Activated CD4-positive, alpha-beta T cell treated with anti-CD3 and anti-CD28 coated beads for 48 hours (primary cell): Measurements from ENCODE around the gene MLST8.
"Not testable (repeated sequence)": the region's sequence is repeated elsewhere in the genome, so short reads cannot be mapped to it uniquely, and the experiment has no call there.

Experiments
- DNase-seq: peaks from one replicate; pipeline ENCODE4 v3.0.0-alpha.2; 2020

Gene MLST8

DNA sequence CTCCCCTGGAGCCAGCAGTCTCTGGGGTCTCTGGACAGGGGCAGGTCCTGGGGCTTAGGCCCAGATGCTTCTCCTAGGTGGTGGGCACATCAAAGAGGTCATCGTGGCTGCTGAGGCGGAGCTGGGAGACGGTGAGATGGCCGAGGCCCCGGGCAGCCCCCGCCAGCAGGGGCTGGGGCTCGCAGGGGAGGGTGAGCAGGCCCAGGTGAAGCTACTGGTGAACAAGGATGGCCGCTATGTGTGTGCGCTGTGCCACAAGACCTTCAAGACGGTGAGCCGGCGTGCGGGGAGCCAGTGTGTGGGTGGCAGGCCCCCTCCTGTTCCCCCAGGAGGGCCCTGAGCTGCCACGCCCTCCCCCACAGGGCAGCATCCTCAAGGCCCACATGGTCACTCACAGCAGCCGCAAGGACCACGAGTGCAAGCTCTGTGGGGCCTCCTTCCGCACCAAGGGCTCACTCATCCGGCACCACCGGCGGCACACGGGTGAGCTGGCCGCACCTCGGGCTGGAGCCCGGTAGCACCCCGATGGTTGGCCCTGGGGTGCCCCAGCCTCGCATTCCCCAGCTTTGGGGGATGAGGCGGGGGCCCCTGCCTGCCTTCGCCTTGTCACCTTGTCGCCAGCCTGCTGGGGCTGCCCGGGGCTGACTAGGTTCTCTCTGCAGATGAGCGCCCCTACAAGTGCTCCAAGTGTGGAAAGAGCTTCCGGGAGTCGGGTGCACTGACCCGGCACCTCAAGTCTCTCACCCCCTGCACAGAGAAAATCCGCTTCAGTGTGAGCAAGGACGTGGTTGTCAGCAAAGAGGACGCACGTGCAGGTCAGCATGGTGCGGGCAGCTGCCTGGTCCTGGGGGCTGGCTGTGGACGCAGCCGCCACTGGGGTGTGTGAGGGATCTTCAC, 27.1 kb downstream of the MLST8 start:
- no peak for DNase-seq

DNA sequence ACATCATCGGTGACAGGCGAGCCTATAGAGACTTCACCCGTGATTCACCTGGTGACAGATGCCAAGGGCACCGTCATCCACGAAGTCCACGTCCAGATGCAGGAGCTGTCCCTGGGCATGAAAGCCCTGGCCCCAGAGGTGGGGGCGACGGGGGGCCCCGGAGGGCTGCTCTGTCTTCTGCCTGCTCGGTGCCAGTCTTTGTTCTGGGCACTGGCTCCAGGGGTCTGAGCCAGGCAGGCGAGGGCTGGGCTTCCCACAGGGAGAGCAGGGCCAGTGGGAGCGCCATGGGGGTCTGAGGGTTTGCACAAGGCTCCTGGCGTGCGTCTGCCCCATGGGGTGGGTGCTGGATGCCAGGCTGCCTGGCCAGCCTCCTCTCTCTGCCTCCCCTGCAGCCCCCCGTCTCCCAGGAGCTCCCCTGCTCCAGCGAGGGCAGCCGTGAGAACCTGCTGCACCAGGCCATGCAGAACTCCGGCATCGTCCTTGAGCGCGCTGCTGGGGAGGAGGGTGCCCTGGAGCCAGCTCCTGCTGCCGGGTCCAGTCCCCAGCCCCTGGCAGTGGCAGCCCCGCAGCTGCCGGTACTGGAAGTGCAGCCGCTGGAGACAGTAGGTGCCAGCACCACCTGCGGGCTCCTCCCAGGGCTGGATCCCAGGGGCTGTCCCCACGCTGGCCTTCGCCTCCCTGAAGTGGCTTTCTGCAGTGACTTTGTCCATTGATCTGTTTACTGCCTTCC, 28.0 kb downstream of the MLST8 start:
- DNase-seq: no peak

DNA sequence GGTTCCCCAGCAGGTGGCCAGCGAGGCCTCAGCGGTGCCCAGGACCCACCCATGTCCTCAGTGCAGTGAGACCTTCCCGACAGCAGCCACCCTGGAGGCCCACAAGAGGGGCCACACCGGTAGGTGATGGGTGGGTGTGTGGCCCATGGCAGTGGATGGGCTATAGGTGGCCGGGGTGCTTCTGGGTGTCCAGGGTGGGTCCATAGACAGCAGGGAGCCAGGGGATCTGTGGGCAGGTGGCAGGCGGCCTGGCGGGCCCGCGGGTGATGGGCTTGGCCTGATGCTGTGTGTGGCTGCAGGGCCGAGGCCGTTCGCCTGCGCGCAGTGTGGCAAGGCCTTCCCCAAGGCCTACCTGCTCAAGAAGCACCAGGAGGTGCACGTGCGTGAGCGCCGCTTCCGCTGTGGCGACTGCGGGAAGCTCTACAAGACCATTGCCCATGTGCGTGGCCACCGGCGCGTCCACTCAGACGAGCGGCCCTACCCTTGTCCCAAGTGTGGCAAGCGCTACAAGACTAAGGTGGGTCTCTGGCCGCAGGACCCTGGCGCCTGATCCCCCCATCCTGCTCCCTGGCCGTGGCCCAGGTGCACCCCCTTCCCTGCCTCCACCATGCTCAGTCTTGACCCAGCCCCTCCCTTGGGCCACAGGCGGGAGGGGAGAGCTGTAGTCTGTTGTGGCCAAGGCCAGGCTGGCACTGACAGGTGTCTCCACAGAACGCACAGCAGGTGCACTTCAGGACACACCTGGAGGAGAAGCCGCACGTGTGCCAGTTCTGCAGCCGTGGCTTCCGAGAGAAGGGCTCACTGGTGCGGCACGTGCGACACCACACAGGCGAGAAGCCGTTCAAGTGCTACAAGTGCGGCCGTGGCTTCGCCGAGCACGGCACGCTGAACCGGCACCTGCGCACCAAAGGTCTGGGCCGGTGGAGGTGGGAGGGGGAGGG, 28.9 kb downstream of the MLST8 start:
- DNase-seq: no peak

DNA sequence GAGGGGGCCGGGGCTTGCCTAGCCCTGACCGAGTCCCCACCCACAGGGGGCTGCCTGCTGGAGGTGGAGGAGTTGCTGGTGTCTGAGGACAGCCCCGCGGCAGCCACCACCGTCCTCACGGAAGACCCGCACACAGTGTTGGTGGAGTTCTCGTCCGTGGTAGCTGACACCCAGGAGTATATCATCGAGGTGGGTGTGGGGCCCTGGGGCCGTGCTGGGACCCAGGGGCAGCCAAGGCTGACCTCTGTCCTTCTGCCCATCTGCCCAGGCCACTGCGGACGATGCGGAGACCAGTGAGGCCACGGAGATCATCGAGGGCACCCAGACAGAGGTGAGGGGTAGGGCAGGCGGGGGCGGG, 29.5 kb downstream of the MLST8 start:
- no peak for DNase-seq

DNA sequence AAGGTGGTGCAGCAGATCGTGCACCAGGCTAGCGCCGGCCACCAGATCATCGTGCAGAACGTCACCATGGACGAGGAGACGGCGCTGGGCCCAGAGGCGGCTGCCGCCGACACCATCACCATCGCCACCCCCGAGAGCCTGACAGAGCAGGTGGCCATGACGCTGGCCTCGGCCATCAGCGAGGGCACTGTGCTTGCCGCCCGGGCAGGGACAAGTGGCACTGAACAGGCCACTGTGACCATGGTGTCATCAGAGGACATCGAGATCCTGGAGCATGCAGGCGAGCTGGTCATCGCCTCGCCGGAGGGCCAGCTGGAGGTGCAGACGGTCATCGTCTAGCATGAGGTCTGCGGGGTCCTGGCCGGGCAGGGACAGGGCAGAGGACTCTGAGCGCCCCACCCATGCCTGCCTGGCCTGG, 30.0 kb downstream of the MLST8 start:
- DNase-seq: no peak

DNA sequence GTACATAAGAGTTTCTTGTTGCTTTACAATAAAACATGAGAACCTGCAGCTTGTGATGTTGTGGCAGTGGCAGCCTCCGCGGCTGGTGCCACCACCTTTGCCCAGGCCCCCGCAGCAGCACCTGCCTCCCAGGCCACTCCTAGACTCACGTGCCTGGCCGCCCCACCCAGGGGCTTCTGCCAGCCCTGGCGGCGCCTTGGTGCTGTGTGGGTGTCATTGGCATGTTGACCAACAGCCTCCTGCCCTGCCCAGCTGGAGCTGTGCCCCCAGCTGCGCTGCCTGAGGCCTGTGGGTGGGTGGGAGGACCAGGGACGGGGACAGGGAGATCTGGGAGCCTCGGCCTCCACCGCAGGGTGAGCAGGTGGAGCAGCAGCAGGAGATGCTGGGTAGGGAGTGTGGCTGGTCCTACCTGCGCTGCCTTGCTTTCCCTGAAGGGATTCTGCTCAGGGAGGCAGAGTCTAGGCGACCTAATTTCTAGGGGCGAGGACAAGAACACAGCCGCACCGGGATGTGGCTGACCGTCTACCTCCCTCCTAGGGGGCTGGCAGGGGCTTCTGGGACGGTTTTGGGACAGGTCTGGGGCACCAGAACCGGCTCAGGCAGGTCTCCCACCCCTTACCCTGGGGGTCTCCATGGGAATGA, 30.6 kb downstream of the MLST8 start:
- DNase-seq: no peak

DNA sequence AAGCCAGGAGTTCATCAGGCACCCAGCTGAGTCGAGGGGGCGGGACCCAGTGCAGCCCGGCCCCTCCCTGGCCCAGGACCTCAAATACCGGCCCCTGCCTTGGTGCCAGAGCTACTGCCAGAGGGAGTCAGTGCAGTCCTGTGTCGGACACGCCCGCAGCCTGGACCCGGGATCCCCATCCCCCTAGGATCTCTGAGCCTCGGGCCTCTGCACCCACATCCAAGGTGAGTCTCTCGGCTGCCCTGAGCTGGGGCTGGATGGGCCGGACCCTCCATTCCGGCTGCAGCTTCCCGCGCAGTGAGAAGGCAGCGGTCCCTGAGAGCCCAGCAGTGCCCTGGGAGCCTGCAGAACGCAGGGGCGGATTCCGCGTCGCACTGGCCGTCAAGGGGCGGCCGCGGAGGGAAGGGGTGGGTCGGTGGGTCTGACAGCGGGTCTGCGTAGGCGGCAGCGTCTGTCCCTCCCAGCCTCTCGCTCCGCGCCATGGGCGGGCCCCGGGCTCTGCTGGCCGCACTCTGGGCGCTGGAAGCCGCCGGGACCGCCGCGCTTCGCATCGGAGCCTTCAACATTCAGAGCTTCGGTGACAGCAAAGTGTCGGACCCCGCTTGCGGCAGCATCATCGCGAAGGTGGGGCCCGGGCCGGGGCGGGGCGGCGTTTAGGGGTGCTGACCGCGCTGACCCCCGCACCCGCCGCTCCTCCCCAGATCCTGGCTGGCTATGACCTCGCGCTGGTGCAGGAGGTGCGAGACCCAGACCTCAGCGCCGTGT, 31.3 kb downstream of the MLST8 start, which contains the start of gene DNASE1L2:
DNASE1L2 (plus strand) TSS at position 108 of the 765 bp plus-strand sequence; CDS start at position 481, 373 bp downstream.
- DNase-seq: no peak

DNA sequence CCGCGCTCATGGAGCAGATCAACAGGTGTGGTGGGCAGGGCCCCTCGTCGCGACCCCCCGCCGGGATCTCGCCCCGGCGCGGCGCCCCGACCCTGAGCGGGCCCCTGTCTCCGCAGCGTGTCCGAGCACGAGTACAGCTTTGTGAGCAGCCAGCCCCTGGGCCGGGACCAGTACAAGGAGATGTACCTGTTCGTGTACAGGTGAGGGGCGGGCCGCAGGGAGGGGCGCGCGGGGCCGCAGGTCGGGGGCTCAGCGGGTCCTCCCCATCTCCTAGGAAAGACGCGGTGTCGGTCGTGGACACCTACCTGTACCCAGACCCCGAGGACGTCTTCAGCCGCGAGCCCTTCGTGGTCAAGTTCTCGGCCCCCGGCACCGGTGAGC, 31.8 kb downstream of the MLST8 start:
- no peak for DNase-seq

DNA sequence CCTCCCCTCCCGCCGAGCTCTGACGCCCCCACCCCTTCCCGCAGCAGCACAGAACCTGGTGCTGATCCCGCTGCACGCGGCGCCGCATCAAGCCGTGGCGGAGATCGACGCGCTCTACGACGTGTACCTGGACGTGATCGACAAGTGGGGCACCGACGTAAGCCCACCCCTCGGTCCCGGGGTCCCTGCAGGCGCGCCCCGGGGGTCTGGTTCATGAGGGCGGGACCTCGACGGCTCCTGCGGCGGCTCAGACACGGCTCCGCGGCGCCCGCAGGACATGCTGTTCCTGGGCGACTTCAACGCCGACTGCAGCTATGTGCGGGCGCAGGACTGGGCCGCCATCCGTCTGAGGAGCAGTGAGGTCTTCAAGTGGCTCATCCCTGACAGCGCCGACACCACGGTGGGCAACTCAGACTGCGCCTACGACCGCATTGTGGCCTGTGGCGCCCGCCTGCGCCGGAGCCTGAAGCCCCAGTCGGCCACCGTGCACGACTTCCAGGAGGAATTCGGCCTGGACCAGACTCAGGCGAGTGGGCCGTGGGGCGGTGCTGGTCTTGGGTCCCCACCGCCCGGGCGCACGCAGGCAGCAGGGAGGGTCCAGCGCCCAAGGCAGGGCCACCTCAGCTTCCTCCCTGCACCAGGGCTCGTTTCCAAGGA, 32.4 kb downstream of the MLST8 start:
- no peak for DNase-seq

DNA sequence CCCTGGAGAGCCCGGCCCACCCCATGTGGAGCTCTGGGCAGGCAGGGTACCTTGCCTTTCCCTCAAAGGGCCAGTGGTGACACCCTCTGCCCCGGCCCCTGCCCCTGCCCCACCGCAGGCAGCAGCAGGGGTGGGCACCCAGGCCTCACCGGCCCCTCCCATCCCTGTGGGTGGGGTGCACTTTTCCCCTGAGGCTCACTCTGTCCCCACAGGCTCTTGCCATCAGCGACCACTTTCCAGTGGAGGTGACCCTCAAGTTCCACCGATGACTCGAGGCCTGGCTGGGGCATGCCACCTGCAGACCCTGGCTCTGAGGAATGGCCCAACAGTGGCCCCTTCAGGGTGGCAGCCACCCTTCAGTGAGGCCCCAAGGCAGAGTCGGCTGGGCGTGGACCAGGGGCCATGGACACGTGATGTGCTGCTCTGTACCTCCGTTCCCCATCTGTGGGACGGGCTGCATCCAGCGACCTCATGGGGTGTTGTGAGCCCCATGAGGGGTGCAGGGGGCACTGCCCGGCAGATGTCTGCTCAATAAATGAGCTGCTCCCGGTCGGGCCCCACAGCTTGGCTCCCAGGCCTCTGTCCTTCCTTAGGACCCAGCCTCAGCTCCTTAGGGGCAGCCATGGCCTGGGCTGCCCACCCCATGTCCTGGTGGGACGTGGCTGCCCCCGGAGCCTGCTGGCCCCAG, 33.0 kb downstream of the MLST8 start:
- DNase-seq: no peak

DNA sequence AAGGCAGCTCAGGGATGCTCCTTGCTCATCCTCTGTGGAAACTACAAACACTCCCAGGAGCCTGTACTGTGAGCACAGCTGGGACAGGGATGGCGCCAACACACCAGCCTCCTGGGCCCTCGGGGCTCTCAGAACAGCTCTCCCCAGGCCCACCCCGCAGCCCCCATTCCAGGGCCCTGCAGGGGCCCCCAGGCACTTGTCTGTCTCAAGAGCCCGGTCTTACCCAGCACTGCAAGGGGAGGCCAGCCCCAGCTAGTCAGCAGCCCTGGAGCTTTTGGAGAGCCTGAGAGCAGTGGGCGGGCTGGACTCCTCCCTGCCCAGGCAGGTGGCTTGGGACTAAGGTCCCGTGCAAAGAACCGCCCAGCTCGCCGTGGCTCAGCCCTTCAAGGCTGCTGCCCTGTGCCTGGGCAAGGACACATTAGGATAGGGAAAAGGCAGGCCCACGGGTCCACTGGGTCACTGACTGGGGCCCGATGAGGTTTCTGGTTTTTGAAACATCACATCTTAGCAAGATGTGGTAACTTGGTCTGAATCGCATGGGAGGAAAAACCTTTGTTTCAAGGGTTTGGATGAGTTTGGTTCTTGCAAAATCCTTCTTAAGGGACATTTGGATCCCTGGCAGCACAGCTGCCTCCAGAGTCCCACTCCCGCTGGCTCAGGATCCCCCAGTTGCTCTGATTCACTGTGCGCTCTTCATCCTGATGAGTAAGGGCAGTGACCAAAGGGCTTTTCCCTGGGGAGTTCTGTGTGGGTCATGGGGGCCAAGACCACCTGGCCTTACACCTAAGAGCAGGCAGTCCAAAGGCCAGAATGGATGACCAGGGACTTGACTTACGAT, 33.8 kb downstream of the MLST8 start:
- DNase-seq: no peak

DNA sequence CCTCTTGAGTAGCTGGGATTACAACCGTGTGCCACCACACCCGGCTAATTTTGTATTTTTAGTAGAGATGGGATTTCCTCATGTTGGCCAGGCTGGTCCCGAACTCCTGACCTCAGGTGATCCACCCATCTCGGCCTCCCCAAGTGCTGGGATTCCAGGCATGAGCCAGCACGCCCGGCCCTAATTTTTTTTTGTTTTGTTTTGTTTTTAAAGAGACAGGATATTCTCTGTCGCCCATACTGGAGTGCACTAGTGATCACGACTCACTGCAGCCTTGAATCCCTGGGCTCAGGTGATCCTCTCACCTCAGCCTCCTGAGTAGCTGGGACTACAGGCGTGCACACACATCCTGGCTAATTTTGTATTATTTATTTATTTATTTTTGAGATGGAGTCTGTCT, 35.1 kb downstream of the MLST8 start:
- DNase-seq: not testable (repeated sequence)

DNA sequence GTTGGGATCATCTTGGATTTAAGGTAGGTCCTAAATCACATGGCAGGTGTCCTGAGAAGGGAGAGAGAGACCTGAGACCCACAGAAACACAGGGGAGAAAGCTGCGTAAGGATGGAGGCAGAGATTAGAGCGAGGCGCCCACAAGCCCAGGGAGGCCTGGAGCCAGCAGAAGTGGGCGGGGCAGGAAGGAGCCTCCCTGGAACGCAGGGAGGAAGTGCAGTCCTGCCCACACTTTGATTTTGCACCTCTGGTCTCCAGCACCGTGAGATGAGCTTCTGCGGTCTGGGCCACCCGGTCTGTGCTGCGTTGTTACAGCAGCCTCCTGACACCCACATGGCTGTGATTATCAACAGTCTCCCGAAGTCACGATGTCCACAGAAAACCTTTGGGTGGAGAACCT, 37.3 kb downstream of the MLST8 start:
- no peak for DNase-seq

DNA sequence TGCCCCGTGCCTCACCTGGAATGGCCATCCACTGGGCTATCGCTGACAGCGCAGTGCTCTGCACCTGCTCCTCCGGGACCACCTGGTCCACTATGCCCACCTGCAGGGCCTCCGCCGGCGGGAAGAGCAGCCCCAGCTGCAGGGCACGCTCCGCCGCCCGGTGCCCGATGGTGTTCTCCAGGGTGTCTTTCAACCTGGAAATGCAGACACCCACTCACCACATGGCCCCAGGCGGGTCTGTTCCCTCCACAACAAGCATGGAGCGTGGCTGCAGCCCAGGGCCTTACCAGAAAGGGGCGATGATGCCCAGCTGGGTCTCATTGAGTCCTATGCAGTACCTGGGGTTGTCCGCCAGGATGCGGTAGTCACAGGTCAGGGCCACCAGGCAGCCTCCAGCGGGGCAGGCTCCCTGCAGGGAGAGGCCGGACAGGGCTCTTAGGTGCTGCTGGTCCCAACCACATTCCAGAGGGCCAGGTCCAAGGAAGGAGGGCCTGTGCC, 37.8 kb downstream of the MLST8 start:
- no peak for DNase-seq

DNA sequence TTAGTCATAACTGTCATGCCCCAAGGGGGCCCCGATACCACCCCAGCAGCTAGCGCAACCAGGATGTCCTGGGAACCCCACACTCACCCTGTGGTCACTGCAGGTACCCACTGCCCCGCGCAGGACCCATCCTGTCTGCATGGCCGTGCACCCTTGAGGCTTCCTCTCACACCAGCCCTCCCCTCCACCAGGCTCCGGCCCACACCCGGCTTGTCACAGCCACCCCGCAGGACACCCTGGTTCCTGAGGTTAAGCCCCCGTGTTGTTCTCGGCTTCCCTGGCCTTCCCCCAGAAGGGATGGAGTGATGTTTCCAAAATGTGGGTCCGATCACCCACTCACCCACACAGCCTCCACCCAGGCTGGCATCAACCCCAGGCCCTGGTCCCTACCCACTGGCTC, 38.5 kb downstream of the MLST8 start:
- DNase-seq: no peak

DNA sequence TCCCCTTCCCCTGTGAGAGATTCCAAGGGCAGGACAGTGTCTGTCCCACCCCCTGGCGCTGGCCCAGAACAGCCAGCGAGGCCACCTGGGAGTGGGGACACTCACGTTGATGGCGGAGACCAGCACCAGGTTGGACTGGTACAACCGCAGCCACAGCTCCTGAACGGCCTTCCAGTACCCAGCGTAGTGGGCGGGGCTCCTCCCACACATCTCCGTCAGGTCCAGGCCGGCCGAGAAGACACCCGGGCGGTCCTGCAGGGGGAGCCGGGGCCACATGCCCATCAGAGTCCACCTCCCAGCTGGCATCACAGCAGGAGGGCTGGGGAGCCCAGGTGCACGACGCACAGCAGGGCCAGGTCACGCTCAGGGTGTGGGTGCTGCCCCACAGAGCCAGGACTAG, 39.0 kb downstream of the MLST8 start:
- no peak for DNase-seq

DNA sequence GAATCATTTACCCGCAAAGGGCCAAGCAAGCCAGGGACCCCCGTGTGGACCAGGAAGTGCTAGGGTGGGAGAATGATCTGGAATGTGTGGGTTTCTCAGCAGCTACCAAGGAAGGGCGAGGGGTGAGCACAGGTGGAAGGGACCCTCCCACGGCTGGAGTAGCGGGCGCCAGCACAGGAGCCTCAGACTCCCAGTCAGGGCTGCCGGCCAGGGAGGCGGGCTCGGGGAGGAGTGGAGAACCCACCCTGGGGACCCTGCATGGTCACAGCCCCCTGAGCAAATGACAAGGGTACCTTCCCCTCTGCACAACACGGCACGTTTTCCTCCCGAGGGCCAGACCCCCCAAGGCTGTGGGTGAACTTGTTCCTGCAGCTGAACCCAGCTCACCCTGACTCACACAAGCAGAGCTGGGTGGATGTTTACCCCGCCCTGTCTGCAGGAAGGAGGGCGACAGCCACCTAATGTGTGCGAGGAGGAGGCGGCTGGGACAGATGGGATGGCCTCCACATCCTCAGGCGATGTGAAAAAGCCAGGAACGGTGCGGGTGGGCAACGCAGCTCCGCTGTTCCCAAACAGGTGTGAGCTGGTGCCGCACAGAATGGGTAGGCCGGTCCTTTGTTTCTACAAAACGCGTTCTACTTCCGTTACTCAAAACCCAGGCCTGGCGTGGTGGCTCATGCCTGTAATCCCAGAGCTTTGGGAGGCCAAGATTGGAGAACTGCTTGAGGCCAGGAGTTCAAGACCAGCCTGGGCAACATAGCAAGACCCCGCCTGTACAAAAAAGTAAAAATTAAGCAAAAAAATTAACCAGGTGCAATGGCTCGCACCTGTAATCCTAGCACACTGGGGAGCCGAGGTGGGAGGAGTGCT, 39.9 kb downstream of the MLST8 start:
- DNase-seq: no peak

DNA sequence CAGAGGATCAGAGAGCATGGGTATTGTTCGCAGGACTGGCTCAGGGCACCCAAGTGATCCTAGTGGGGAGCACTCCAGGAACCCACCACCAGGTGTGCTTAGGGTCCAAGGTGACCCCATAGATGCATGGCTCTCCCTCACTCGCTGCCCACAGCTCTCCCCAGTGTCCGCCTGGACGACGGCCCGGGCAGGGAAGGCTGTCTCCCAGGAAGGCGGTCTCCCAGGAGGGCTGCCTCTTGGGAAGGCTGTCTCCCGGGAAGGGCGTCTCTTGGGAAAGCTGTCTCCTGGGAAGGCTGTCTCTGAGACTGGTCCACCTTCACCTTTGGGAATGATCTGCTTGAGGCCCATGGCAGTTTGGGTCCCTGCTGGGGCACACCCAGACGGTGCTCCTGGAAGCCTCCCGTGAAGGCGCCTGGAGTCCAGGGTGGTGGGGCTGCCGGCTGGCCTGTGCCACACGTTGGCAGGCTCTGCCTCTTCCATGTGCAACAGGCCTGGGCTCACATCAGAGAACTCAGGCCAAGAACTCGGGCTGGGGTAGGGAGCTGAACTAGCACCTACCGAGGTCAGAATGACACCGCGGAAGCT, 41.1 kb downstream of the MLST8 start:
- DNase-seq: no peak
